NCI-H128 (cell line): ENCODE data around the gene DHCR24.

Experiments
- DNase-seq: peaks from one replicate; lab custom pipeline; 2025; ENCODE audit not compliant: unreplicated experiment; lab: John Stamatoyannopoulos, UW

DHCR24 gene

GRCh38 chr1:54804471-54805132 lies 82.4 kb downstream of the DHCR24 start:
- DNase-seq: no peak

GRCh38 chr1:54803761-54804470 lies 83.1 kb downstream of the DHCR24 start:
- no peak for DNase-seq

GRCh38 chr1:54800899-54801759 lies 85.9 kb downstream of the DHCR24 start, which contains the start of gene TTC22:
TTC22 (minus strand) TSS chr1:54801323; CDS start chr1:54801163, 160 bp downstream.
- no peak for DNase-seq

- DNase-seq: no peak
Measured at GRCh38 chr1:54800041-54800898, 86.7 kb downstream of the DHCR24 start.
